B cell (primary cell): ENCODE data around the gene STX18. TPM values are rescaled to one million over a fixed set of nuclear protein-coding genes. Genes with fewer than 3 reads are reported as not detected.

Experiments used
- ATAC-seq: fragments of 200-7000 bp; cut with Tn5 transposase; one replicate; pipeline ENCODE4 v1.10.0; 2021; ENCODE audit warnings: low read depth, mild to moderate bottlenecking, moderate number of reproducible peaks, moderate library complexity
- CTCF ChIA-PET: fragments of 350-600 bp; sonication (Branson Sonifier 250); formaldehyde crosslinking; loops from one replicate; lab custom pipeline; 2021; ENCODE audit warnings: antibody characterized with exemption, inconsistent platforms; lab: Charles Lee
- POLR2A ChIA-PET: fragments of 350-600 bp; sonication (Branson Sonifier 250); formaldehyde crosslinking; loops from one replicate; lab custom pipeline; 2021; ENCODE audit warnings: antibody characterized with exemption; lab: Charles Lee
- DNase-seq: peaks from one replicate; pipeline ENCODE4 v3.0.0; 2013
- H2AFZ ChIP-seq: 2 replicates; pipeline ENCODE4 v1.6.1; 2012; ENCODE audit warnings: mild to moderate bottlenecking, low read depth, low read length; ENCODE audit not compliant: insufficient read depth, poor library complexity, severe bottlenecking
- H3K27ac ChIP-seq, 2 donors: 1 replicate in 1 of 2; 2 replicates in 1 of 2; pipeline ENCODE4 v1.5.1; 2012 to 2013; ENCODE audit warnings: low read length in 2 of 2, mild to moderate bottlenecking in 2 of 2, moderate library complexity in 1 of 2
- H3K27me3 ChIP-seq, 4 experiments: fragments of 200-600 bp in 1 of 4; sonication (generic) in 1 of 4; replicated peaks in 1 of 4; 1 replicate in 2 of 4; 2 replicates in 2 of 4; pipeline versions ENCODE4 v1.6.1 to v1.7.0; 2013 to 2016; ENCODE audit warnings: low read length in 3 of 4, mild to moderate bottlenecking in 2 of 4, mixed read lengths in 1 of 4, moderate library complexity in 1 of 4; ENCODE audit not compliant: insufficient read depth in 4 of 4, control insufficient read depth in 3 of 4; ENCODE audit errors: control extremely low read depth in 1 of 4
- H3K36me3 ChIP-seq, 2 experiments: replicated peaks in 1 of 2; 1 replicate in 1 of 2; 2 replicates in 1 of 2; pipeline versions ENCODE4 v1.6.1 to v1.7.1; 2013; ENCODE audit warnings: low read length in 1 of 2; ENCODE audit not compliant: insufficient read depth in 2 of 2, control insufficient read depth in 1 of 2; ENCODE audit errors: control extremely low read depth in 1 of 2, extremely low read depth in 1 of 2
- H3K4me1 ChIP-seq, 2 donors: fragments of 200-600 bp in 1 of 2; sonication (generic) in 1 of 2; 1 replicate in 1 of 2; 2 replicates in 1 of 2; pipeline versions ENCODE4 v1.5.1 to v1.6.1; 2013 to 2017; ENCODE audit warnings: low read length in 2 of 2; ENCODE audit not compliant: control insufficient read depth in 2 of 2, insufficient read depth in 2 of 2
- H3K4me2 ChIP-seq: replicated peaks from 2 replicates; pipeline ENCODE3; 2012; ENCODE audit warnings: mild to moderate bottlenecking, low read depth, low read length; ENCODE audit not compliant: poor library complexity, severe bottlenecking
- H3K4me3 ChIP-seq, 5 experiments: fragments of 200-600 bp in 1 of 5; sonication (generic) in 1 of 5; 1 replicate in 3 of 5; 2 replicates in 2 of 5; pipeline versions ENCODE4 v1.5.1 to v1.7.0; 2011 to 2016; ENCODE audit warnings: low read length in 4 of 5, mild to moderate bottlenecking in 4 of 5, low read depth in 2 of 5, control low read depth in 1 of 5, moderate library complexity in 1 of 5; ENCODE audit not compliant: insufficient read depth in 1 of 5; ENCODE audit errors: control extremely low read depth in 1 of 5, extremely low read depth in 1 of 5
- H3K79me2 ChIP-seq: fragments of 200-600 bp; sonication (generic); one replicate; pipeline ENCODE4 v1.6.0; 2016; ENCODE audit warnings: low read length; ENCODE audit not compliant: control insufficient read depth, insufficient read depth
- H3K9ac ChIP-seq: fragments of 200-600 bp; sonication (generic); 2 replicates; pipeline ENCODE4 v1.6.1; 2017; ENCODE audit warnings: mild to moderate bottlenecking, low read length, moderate library complexity
- H3K9me3 ChIP-seq, 3 donors: one replicate each; pipeline versions ENCODE4 v1.6.1 to v1.7.1; 2013; ENCODE audit warnings: low read length in 2 of 3; ENCODE audit not compliant: control insufficient read depth in 2 of 3, insufficient read depth in 1 of 3; ENCODE audit errors: control extremely low read depth in 1 of 3
- H4K20me1 ChIP-seq: 2 replicates; pipeline ENCODE4 v1.6.0; 2012; ENCODE audit warnings: mild to moderate bottlenecking, low read length; ENCODE audit not compliant: insufficient read depth, control insufficient read depth, poor library complexity, severe bottlenecking
- H3K27ac Mint-ChIP-seq: one replicate; pipeline ENCODE4 v1.8.0; 2021; ENCODE audit warnings: mixed read lengths
- H3K27me3 Mint-ChIP-seq: one replicate; pipeline ENCODE4 v1.8.0; 2021; ENCODE audit warnings: mixed read lengths
- H3K4me1 Mint-ChIP-seq: one replicate; pipeline ENCODE4 v1.8.0; 2021; ENCODE audit warnings: mixed read lengths
- H3K4me3 Mint-ChIP-seq: one replicate; pipeline ENCODE4 v1.8.0; 2021; ENCODE audit warnings: mixed read lengths
- H3K9me3 Mint-ChIP-seq: one replicate; pipeline ENCODE4 v1.8.0; 2022; ENCODE audit warnings: mixed read lengths; ENCODE audit not compliant: insufficient read depth
- CTCF ChIP-seq: fragments of 200-600 bp; IDR thresholded peaks from one replicate; pipeline ENCODE4 v1.8.0; 2022; ENCODE audit warnings: antibody characterized with exemption, mild to moderate bottlenecking
- EZH2 ChIP-seq: IDR thresholded peaks from 2 replicates; pipeline ENCODE4 v1.6.1; 2012; ENCODE audit warnings: borderline replicate concordance, low read depth, mild to moderate bottlenecking, moderate library complexity, low read length; ENCODE audit not compliant: insufficient read depth, poor library complexity, severe bottlenecking
- WGBS: methylation state at CpG from one replicate; pipeline ENCODE4 v1.1.5; 2013; ENCODE audit warnings: missing lambda C conversion rate; ENCODE audit not compliant: insufficient coverage; 5-methylcytosine and 5-hydroxymethylcytosine counted together
- intact Hi-C: fragments of 100-400 bp; cut with micrococcal nuclease; formaldehyde crosslinking; loops from one replicate; pipeline ENCODE4 v1.10.0; 2022
- polyA plus RNA-seq: library from polyadenylated mRNA; depleted of rRNA; stranded (reverse); fragments of >200 nt; gene quantifications from 2 replicates; pipeline ENCODE4 v1.2.3, GENCODE V29; 2012
- total RNA-seq, 2 donors: library from RNA; stranded (reverse); fragments of 120-200 nt in 1 of 2; gene quantifications; 1 replicate in 1 of 2; 2 replicates in 1 of 2; pipeline versions ENCODE4 v1.2.3 to v1.2.4, GENCODE V29; 2013 to 2022

The STX18 gene
- total and polyA plus RNA-seq, 2 donors (not counting 1 experiment from before 2014, with no cell fraction given): 20.3 to 33.6 TPM

GRCh38 chr4:4376074-4376473, 165.8 kb downstream of the STX18 start:
- Mint-ChIP-seq H3K9me3 (peaks cover 8% of the 10 kb centered on the region), H3K27ac (no peak overlapping the region), H3K27me3 (peaks cover 43% of the 10 kb centered on the region), H3K4me3 (no peak overlapping the region), H3K4me1 (no peaks in the 10 kb centered on the region)
- ChIA-PET POLR2A (no interaction called here), CTCF (no interaction called here)
- intact Hi-C loops: no loop called here
- Histone ChIP-seq H3K4me2 (no peak overlapping the region), H3K4me1 (no peaks in the 10 kb centered on the region), H3K27me3 (peaks cover 0 to 6% (median 2%) of the 10 kb centered on the region in 4 experiments), H4K20me1 (no peaks in the 10 kb centered on the region), H3K9ac (no peak overlapping the region), H2AFZ (no peak overlapping the region), H3K79me2 (no peaks in the 10 kb centered on the region), H3K27ac (no peak overlapping the region), H3K4me3 (no peak overlapping the region), H3K36me3 (no peaks in the 10 kb centered on the region), H3K9me3 (peaks cover 0 to 6% (median 2%) of the 10 kb centered on the region in 3 donors)
- DNase-seq (no peak), ATAC-seq (no peak)
- WGBS: 82% methylated on average over 2 of the region's 4 CpGs
- TF ChIP-seq EZH2 (no peak), CTCF (no peak)

- Histone ChIP-seq H3K4me2 (no peak overlapping the region), H3K79me2 (no peaks in the 10 kb centered on the region), H3K27ac (no peak overlapping the region), H3K4me3 (no peak overlapping the region), H3K4me1 (no peaks in the 10 kb centered on the region), H3K27me3 (peaks cover 0 to 6% (median 2%) of the 10 kb centered on the region in 4 experiments), H3K36me3 (no peaks in the 10 kb centered on the region), H4K20me1 (no peaks in the 10 kb centered on the region), H2AFZ (no peak overlapping the region), H3K9ac (no peak overlapping the region), H3K9me3 (peaks cover 0 to 9% (median 2%) of the 10 kb centered on the region in 3 donors)
- CTCF ChIA-PET: no interaction called here
- Mint-ChIP-seq H3K27ac (no peak overlapping the region), H3K4me1 (no peaks in the 10 kb centered on the region), H3K9me3 (peaks cover 8% of the 10 kb centered on the region), H3K27me3 (peaks cover 46% of the 10 kb centered on the region), H3K4me3 (no peak overlapping the region)
- TF ChIP-seq EZH2: no peak
- TF ChIP-seq CTCF: no peak
- no peak for ATAC-seq
- intact Hi-C loops: no loop called here
- POLR2A ChIA-PET: no interaction called here
- WGBS: 78% methylated on average over 2 of the region's 6 CpGs
- DNase-seq: no peak
These were observed 167.3 kb downstream of the STX18 start for GRCh38 chr4:4374388-4375098.
